ENCODE measurements around the gene S100A2.
"Not testable (repeated sequence)": the region's sequence is repeated elsewhere in the genome, so short reads cannot be mapped to it uniquely, and the experiment has no call there.

S100A2 gene

GRCh38 chr1:153562021-153562420, 3.6 kb downstream of the S100A2 start:
- DNase-seq, result not testable (repeated sequence)

GRCh38 chr1:153561466-153561985, 4.1 kb downstream of the S100A2 start:
- DNase-seq, result no peak

- no peak for DNase-seq
Measured at GRCh38 chr1:153560771-153561465, 4.7 kb downstream of the S100A2 start.

DNA sequence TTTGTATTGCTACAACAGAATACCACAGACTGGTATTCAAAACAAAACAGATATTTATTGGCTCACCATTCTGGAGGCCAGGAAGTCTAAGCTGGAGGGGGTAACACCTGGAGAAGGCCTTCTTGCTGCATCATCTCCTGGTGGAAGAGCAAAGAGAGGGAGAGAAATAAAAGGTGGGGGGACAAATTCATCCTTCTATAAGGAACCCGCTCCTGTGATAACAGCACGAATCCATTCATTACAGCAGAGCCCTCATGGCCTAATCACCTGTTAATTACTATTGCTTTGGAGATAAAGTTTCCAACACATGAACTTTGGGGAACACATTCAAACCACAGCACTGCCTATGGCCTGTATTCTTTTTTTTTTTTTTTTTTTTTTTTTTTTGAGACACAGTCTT, 5.4 kb downstream of the S100A2 start:
- DNase-seq, result no peak

- DNase-seq, result no peak
Measured at GRCh38 chr1:153557877-153558276, 7.8 kb downstream of the S100A2 start.

DNA sequence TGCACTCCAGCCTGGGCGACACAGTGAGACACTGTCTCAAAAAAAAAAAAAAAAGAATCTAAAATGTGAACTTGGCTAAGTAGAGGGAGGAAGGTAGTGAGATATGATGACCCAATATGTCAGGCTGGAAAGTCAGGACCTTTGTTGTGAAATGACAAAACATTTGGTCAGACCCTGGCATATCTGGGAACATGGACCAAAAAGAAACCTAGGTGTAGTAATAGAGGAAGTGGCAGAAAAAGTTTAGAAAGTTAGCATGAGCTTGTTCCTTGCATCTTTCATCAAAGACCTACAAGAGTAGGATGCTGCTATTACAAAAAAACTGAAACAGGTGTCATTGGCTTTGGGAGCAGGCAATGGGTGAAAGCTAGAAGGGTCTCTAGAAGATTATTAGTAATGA, 9.3 kb downstream of the S100A2 start:
- DNase-seq, result no peak

DNA sequence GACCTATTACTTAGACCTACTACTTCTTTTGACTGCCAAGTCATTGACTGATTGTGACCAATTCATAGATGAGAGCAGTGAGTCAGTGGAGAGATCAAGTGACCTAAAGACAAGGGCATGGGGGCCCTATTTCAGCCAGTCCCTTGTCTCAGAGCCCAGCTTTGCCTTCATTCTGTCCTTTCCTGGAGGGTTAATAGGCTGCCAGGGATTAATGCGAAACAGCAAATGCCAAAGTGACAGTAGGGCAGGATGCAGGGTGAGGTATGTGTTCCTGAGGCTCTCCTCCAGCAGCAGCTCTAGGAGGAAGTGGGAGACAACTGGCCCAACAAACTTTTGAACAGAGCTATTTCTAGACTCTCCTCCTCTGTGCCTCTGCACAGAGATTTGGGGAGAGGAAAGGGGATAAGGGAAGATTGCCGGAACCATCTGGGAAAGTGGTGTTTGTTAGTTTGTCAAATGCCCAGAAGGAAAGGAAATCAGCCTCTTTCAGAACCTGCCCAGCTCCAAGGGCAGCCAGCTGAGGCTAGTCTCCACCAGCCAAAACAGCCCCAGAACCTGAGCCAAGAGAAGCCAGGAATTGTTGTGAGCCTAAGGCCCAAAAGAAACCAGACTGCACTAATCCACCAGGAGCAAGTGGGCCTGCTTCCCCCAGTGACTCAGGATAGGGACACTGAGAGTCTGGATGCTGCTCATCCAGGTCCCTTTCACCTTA, 11.7 kb downstream of the S100A2 start:
- no peak for DNase-seq

GRCh38 chr1:153553096-153553495, 12.5 kb downstream of the S100A2 start:
- DNase-seq, result no peak

DNA sequence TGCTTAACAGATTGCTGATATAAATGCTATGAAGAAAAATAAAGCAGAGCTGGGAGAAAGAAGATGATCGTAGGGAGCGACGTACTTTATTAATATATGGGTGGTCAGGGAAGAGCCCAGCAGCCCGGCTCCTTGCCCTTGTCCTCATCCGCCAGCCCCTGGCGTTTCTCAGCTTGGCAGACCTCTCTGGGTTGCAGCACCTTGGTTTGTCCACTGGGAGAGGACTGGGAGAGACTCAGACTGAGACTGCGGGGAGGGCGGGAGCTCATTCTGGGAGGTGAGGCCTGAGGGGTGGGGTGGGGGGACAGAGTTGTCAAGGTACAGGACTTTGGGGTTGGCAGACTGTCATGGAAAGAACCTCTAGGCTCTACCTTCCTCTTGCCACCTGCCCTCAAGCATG, 13.3 kb downstream of the S100A2 start:
- DNase-seq, result no peak

DNA sequence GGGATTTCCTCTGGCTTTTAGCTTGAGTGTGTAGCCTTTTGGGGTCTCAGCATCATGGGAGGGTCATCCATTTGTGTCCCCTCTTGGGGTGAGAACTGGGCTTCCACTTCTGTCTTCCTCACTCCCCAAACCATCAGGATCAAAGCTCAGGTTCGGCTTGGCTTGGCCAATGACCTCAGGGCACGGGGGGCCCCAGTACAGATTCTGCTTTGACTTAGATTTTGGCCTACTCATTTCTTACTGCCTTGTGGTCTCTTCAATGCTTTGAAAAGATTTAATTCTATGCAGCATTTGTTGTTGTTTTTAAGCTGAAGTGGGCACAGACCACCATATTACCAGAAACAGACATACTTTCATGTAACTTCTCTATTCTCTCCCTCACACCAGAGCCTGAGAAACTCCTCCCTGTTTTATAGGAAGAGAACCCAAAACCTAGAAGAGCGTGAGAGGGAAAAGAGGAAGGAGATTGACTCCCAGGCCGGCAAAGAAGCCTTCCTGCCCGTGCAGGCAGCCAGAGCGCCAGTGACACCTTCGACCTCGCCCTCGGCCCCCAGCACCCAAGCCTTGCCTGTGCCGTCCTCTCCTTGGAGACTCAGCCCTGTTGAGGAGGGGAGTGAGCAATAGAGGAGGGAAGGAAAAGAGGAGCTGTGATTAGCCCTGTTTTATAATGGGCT, 14.7 kb downstream of the S100A2 start:
- no peak for DNase-seq

- DNase-seq, result no peak
Measured at GRCh38 chr1:153550398-153550758, 15.3 kb downstream of the S100A2 start.

DNA sequence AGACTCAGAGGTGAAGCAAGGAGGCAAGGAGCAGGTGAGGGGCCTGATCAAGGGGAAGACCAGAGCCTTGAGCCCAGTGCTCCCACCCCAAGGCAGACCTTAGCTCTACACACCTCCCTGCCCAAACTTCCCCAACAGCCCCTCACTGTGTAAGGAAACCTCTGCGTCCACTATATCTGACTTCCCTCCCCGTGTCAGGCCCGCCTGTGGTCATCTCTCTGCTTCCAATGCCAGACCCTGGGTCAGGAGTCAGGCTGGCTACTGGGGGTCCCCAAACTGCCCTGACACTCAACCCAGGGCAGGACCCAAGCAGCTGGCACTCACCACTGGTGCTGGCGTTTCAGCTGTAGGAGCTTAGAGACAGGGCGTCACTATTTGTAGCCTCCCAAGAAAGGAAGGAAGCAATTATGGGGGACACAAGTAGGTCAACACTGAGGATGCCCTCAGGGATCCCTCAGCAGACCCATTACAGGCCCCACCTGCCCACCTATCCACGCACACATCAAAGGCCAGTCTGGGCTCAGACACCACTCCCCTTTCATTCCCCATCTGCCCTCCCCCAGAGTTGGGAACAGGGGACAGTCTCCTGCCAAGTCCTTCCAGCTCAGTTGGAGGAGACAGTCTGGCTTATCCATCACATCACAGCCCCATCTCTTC, 15.8 kb downstream of the S100A2 start:
- no peak for DNase-seq

- DNase-seq, result no peak
Measured at GRCh38 chr1:153548722-153549688, 16.6 kb downstream of the S100A2 start, which contains the start of gene S100A3. Gene S100A3 (minus strand): TSS chr1:153549258. CDS start chr1:153548485, 773 bp downstream.

DNA sequence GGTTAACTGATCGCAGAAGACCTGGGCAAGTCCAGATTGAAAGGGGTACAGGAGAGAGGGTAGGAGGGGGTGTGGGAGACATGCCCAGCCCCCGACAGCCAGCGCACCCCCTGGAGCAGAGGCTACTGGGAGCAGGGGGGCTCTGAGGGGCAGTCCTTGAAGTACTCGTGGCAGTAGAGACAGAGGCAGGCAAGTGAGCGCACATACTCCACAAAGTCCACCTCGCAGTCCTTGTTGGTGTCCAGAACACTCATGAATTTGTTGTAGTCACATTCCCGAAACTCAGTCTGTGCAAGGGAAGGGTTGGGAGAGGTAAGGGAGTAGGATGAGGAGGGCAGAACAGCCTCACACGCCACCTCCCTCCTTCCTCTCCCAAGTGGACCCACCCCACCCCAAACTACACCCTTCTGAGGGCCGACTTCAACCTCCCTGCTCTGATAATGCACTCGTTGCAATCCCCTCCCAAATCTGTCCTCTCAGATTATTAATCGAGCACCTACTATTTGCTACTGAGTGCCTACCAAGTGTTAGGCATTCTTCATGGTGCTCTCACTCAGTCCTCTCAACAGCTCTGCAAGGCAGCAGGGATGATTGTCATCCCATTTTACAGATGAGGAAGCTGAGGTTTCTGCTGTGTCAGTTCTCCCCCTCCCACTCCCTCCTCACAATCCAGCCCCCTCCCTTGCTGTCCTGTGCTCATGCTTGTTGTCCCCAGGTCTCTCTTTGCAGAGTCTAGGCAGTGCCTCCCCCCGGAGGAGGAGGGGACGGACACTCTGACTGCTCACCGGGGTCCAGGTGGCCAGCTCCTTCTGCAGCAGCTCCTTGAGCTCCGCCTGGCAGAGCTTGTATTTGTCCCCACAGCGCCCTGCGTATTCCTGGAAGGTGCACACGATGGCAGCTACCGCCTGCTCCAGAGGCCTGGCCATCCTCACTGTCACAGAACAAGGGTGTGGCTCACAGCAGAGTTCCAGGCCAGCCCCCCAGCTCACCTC, 17.8 kb downstream of the S100A2 start:
- DNase-seq, result no peak

GRCh38 chr1:153546796-153547559, 18.7 kb downstream of the S100A2 start:
- DNase-seq, result no peak

GRCh38 chr1:153546371-153546770, 19.3 kb downstream of the S100A2 start:
- no peak for DNase-seq

DNA sequence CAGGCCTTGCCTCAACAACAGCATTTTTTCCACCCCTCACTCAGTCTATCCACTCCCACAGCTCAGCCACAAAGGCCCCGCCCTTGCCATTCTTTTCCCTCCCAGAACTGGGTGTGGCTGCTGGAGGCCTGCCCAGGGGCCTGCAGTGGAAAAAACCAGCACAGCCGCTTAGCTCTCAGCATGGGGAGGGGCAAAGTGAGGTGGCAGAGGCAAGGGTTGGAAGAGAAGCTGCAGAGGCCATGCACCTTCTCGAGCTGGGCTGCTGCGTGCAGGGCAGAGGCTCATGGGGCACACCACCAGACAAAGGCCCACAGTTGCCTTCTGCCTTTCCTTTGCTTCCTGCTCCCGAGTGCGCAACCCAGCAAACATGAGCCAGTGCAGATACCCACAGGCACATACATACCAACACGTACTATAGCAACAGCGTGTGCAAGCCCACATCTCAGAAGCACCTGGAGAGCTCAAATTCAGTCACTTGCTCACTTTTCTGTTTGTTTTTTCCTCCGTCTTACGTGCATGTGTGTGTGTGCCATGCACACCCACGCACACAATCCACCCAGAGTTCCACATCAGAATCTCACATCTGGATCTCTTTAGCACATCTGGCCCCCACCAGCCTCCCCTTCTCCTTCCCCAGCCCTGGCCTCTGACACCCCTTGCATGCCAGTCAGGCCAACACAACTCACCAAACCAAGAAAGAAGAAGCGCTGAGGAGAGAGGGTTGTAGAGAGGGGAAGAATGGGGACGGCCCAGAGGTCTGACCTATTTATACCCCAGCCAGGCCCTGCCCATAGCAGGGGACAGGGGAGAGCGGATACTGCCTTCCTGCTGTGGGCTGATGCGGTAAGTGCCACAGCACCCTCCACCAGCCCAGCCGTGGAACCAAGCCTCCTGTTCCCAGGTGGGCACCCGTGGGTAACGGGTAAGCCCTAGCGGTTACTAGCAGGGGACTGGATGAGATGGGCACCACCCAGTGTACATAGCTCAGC, 20.3 kb downstream of the S100A2 start, which contains the start of gene S100A4:
Gene S100A4 (minus strand): TSS at position 740 of the 989 bp plus-strand sequence. CDS start 1,012 bp downstream, outside the sequence.
- DNase-seq, result peak; percentile 96

DNA sequence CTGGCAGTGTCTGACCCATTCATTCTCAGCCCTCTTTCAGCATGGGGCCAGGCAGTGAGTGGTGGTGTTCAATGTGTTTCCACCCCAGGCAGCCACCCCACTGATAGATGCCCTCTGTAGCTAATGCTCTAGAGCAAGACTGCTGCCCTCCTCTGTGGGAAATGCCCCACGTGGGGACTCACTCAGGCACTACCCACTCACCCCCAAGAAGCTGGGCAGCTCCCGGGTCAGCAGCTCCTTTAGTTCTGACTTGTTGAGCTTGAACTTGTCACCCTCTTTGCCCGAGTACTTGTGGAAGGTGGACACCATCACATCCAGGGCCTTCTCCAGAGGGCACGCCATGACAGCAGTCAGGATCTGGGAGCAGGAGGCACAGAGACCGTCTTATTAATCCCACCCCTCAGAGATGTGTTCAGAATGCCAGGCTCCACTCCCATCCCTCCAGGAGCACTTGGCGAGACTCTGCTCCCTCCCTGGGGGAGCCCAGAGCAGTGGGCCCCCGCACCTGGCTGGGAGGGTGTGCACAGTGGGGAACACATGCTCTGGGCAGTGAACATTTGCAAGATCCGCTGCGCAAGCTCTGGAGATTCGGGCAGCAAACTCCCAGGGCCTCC, 21.1 kb downstream of the S100A2 start:
- DNase-seq, result no peak

Data from NCI-H2171 (cell line).